ENCODE data around the gene MYLK4.

DNA sequence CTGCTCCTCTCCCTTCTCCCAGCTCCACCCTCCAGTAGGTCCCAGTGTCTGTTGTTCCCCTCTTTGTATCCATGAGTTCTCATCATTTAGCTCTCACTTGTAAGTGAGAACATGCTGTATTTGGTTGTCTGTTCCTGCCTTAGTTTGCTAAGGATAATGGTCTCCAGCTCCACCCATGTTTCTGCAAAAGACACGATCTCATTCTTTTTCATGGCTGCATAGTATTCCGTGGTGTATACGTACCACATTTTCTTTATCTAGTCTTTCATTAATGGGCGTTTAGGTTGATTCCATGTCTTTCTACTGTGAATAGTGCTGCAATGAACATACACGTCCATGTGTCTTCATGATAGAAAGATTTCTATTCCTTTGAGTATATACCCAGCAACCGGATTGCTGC lies 136.6 kb downstream of the MYLK4 start:
- TF ChIP-seq, protein P1, sequence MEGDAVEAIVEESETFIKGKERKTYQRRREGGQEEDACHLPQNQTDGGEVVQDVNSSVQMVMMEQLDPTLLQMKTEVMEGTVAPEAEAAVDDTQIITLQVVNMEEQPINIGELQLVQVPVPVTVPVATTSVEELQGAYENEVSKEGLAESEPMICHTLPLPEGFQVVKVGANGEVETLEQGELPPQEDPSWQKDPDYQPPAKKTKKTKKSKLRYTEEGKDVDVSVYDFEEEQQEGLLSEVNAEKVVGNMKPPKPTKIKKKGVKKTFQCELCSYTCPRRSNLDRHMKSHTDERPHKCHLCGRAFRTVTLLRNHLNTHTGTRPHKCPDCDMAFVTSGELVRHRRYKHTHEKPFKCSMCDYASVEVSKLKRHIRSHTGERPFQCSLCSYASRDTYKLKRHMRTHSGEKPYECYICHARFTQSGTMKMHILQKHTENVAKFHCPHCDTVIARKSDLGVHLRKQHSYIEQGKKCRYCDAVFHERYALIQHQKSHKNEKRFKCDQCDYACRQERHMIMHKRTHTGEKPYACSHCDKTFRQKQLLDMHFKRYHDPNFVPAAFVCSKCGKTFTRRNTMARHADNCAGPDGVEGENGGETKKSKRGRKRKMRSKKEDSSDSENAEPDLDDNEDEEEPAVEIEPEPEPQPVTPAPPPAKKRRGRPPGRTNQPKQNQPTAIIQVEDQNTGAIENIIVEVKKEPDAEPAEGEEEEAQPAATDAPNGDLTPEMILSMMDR (IDR thresholded peaks at IDR 0.05), result no peak
- no peak for TF ChIP-seq SIN3A (IDR thresholded peaks at IDR 0.05; ENCODE audit: borderline replicate concordance, insufficient read depth, low read depth, low read length)

Data from Panc1 (cell line).